ENCODE measurements around the gene ZNF678. TPM values are rescaled to one million over a fixed set of nuclear protein-coding genes. Genes with fewer than 3 reads are reported as not detected.

Gene ZNF678
- total and polyA plus RNA-seq, 9 of the 15 experiments (the other 6 are each of a cell fraction or from before 2014, with no cell fraction given): 3.0 to 16.8 (median 8.0) TPM

GRCh38 chr1:227560393-227561173 is 2.8 kb upstream of the ZNF678 start:
- peaks cover 17% of the 10 kb centered on the region for H3K79me2 ChIP-seq (ENCODE audit: control insufficient read depth, insufficient read depth, low read length)
- intact Hi-C loops (cut with micrococcal nuclease) (no loop called here), in situ Hi-C loops (cut with MboI) (no loop called here)
- no peak overlapping the region for H2AFZ ChIP-seq (ENCODE audit: low read depth, low read length)
- H3K4me1 ChIP-seq (replicated peaks in 1 of 2; ENCODE audit: control insufficient read depth in 2 of 2, insufficient read depth in 2 of 2, low read length in 2 of 2): peaks cover 6 to 29% of the 10 kb centered on the region in 2 experiments; a peak in 4 of 5 replicates
- H3K36me3 ChIP-seq (ENCODE audit: control insufficient read depth, insufficient read depth, low read length): no peaks in the 10 kb centered on the region
- BruUV-seq (replicated peaks): no TSS peak
- H3K9me3 ChIP-seq (replicated peaks; ENCODE audit: control insufficient read depth, insufficient read depth, low read depth, low read length): peaks cover 21% of the 10 kb centered on the region
- no peak overlapping the region for H3K9ac ChIP-seq (ENCODE audit: insufficient read depth in 1 of 2, low read depth in 2 of 2, low read length in 2 of 2)
- ChIA-PET CTCF (ENCODE audit: low intra/inter-chr PET ratio) (no interaction called here), POLR2A (interaction anchor here (0.6 to 1.4 kb wide), 2 partner anchors 11 to 293 kb away, joined by 3 to 4 read pairs; no protein-coding TSS in a partner anchor)
- H3K9me1 ChIP-seq (ENCODE audit: control insufficient read depth, insufficient read depth, low read length): no peaks in the 10 kb centered on the region
- FAIRE-seq: no peak
- no peaks in the 10 kb centered on the region for H4K20me1 ChIP-seq (replicated peaks; ENCODE audit: control insufficient read depth, insufficient read depth, low read length)
- H3K4me2 ChIP-seq (ENCODE audit: insufficient read depth, low read length): no peak overlapping the region
- no peak for DNase-seq (ENCODE audit: extremely low read depth in 1 of 4, low spot score in 3 of 4)
- no peak for ATAC-seq
- H3K27ac ChIP-seq (ENCODE audit: extremely low read depth, low read depth, low read length): no peak overlapping the region
- 61% methylated on average over 47 of the region's 57 CpGs for WGBS (ENCODE audit: insufficient coverage, low coverage, missing lambda C conversion rate)
- peaks cover 0 to 5% of the 10 kb centered on the region in 2 experiments; a peak in 1 of 5 replicates for H3K27me3 ChIP-seq (ENCODE audit: control insufficient read depth in 2 of 2, insufficient read depth in 2 of 2, low read length in 2 of 2)
- H3K4me3 ChIP-seq: no peak overlapping the region
- TF ChIP-seq HSF4 (CRISPR knock-in tag; IDR thresholded peaks at IDR 0.05; ENCODE audit: borderline replicate concordance) (no peak), ETV5 (CRISPR knock-in tag; IDR thresholded peaks at IDR 0.05; ENCODE audit: low read depth) (no peak), OTX1 (CRISPR knock-in tag; IDR thresholded peaks at IDR 0.05) (no peak), ZNF75A (CRISPR knock-in tag; IDR thresholded peaks at IDR 0.05) (no peak), TBL1XR1 (IDR thresholded peaks at IDR 0.05; ENCODE audit: low read length in 2 of 2) (no peak), ZNF318 (IDR thresholded peaks at IDR 0.05; ENCODE audit: borderline replicate concordance in 1 of 2, low read depth in 1 of 2) (no peak), FOS (IDR thresholded peaks at IDR 0.05; ENCODE audit: extremely low read depth, insufficient read length) (no peak), ZNF274 (IDR thresholded peaks at IDR 0.05; ENCODE audit: borderline replicate concordance, low read depth, low read length) (no peak), RBM39 (optimal IDR thresholded peaks at IDR 0.05; ENCODE audit: low read depth, low read length) (no peak), DPF2 (IDR thresholded peaks at IDR 0.05) (no peak), ZFP30 (CRISPR knock-in tag; IDR thresholded peaks at IDR 0.05; ENCODE audit: borderline replicate concordance) (no peak), E2F1 (CRISPR knock-in tag; IDR thresholded peaks at IDR 0.05) (no peak), HDAC2 (IDR thresholded peaks at IDR 0.05) (no peak)

Measured in K562 (cell line).